Measurements from ENCODE around the gene CDAN1.

DNA sequence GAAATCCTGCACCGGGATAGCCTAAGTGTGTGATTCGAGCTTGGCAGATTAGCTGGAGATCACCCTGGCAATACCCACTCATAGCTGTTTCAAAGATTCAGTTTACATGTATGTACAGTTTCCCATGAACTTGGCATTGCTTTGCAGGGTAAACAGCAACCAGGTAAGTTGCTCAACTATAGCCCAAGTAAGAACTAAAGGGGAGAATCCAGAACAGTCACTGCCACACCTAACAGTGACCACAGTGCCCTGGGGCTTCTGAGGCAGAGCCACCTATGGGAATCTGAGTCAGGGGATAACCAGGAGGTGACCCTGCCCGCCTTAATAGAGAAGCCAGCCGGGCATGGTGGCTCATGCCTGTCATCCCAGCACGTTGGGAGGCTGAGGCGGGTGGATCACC, 15.9 kb downstream of the CDAN1 start:
- TF ChIP-seq CTCF (conservative IDR thresholded peaks at IDR 0.05 in 1 of 2, IDR thresholded peaks at IDR 0.05 in 1 of 2; ENCODE audit: low read depth in 1 of 2, low read length in 2 of 2) (no peak), EZH2 (IDR thresholded peaks at IDR 0.05; ENCODE audit: low read length, missing control alignments) (no peak)
